HEK293 (cell line): ENCODE data around the gene HS3ST5.

Source experiments
- SALL2 ChIP-seq: fragments of 450-650 bp; formaldehyde crosslinking; IDR thresholded peaks from 2 replicates; pipeline ENCODE4 v1.5.0; 2017; ENCODE audit warnings: missing biosample characterization, mild to moderate bottlenecking, missing genetic modification characterization, borderline replicate concordance
- YY1 ChIP-seq: fragments of 450-650 bp; formaldehyde crosslinking; IDR thresholded peaks from 2 replicates; pipeline ENCODE4 v1.5.1; 2018; ENCODE audit warnings: missing biosample characterization, missing genetic modification characterization
- ZFP37 ChIP-seq: fragments of 450-650 bp; formaldehyde crosslinking; IDR thresholded peaks from 2 replicates; pipeline ENCODE4 v1.5.1; 2016; ENCODE audit warnings: missing biosample characterization, missing genetic modification characterization
- ZFP41 ChIP-seq: fragments of 450-650 bp; formaldehyde crosslinking; IDR thresholded peaks from 2 replicates; pipeline ENCODE4 v1.5.1; 2016; ENCODE audit warnings: missing biosample characterization, missing genetic modification characterization, borderline replicate concordance
- ZNF214 ChIP-seq: fragments of 450-650 bp; formaldehyde crosslinking; IDR thresholded peaks from 2 replicates; pipeline ENCODE4 v1.5.1; 2017; ENCODE audit warnings: missing biosample characterization, mild to moderate bottlenecking, missing genetic modification characterization, borderline replicate concordance
- ZNF792 ChIP-seq: fragments of 450-650 bp; formaldehyde crosslinking; IDR thresholded peaks from 2 replicates; pipeline ENCODE4 v1.5.1; 2016; ENCODE audit warnings: missing biosample characterization, missing genetic modification characterization
- TF ChIP-seq, protein P1 (sequence below): fragments of 450-650 bp; formaldehyde crosslinking; IDR thresholded peaks from 2 replicates; pipeline ENCODE4 v1.5.1; 2016; ENCODE audit warnings: missing biosample characterization, missing genetic modification characterization

DNA sequence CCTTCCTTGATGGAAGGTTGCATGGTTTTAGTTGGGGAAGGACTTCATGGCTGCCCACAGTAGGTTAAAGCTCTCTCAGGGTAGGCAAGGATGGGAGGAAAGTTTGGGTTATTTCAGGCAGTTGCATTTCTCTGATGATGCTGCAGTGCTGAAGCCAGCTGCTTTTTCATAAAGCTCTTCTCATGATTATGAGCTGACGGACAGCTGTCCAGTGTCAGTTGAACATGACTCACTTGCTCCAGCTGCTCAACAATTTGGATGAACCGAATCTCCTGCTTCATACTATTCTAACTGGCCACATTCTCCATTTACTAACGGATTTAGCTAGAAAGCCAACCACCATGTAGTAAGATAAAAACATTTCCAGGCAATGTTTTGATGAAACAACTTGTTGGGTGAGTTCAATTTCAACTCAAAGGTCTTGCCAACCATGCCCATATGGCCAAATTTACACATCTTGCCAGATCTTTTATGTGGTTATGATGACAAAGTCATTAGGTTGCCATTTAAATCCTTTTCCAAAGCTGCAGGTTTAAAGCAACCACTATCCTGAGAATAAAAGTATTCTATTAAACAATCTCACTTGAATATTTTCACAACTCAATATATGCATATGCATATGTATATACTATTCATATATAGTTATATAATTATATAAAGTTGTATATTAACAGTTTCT, 125.9 kb downstream of the HS3ST5 start:
- TF ChIP-seq, protein P1, sequence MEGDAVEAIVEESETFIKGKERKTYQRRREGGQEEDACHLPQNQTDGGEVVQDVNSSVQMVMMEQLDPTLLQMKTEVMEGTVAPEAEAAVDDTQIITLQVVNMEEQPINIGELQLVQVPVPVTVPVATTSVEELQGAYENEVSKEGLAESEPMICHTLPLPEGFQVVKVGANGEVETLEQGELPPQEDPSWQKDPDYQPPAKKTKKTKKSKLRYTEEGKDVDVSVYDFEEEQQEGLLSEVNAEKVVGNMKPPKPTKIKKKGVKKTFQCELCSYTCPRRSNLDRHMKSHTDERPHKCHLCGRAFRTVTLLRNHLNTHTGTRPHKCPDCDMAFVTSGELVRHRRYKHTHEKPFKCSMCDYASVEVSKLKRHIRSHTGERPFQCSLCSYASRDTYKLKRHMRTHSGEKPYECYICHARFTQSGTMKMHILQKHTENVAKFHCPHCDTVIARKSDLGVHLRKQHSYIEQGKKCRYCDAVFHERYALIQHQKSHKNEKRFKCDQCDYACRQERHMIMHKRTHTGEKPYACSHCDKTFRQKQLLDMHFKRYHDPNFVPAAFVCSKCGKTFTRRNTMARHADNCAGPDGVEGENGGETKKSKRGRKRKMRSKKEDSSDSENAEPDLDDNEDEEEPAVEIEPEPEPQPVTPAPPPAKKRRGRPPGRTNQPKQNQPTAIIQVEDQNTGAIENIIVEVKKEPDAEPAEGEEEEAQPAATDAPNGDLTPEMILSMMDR (tag by site-specific recombination), result no peak
- no peak for TF ChIP-seq SALL2 (tag by site-specific recombination)
- TF ChIP-seq ZFP41 (tag by site-specific recombination), result no peak
- no peak for TF ChIP-seq ZFP37
- no peak for TF ChIP-seq ZNF214 (tag by site-specific recombination)
- TF ChIP-seq ZNF792 (tag by site-specific recombination), result no peak
- no peak for TF ChIP-seq YY1
